Stimulated activated CD4-positive, alpha-beta T cell treated with anti-CD3 and anti-CD28 coated beads, TNF-alpha, amount 100 ng/mL, for 48 hours (primary cell): Measurements from ENCODE around the gene PACSIN2.
"Not testable (repeated sequence)": the region's sequence is repeated elsewhere in the genome, so short reads cannot be mapped to it uniquely, and the experiment has no call there.

Experiments
- DNase-seq, 3 donors: peaks; one replicate each; pipeline ENCODE4 v3.0.0-alpha.2; 2020; ENCODE audit warnings: low read depth in 3 of 3

Gene PACSIN2

DNA sequence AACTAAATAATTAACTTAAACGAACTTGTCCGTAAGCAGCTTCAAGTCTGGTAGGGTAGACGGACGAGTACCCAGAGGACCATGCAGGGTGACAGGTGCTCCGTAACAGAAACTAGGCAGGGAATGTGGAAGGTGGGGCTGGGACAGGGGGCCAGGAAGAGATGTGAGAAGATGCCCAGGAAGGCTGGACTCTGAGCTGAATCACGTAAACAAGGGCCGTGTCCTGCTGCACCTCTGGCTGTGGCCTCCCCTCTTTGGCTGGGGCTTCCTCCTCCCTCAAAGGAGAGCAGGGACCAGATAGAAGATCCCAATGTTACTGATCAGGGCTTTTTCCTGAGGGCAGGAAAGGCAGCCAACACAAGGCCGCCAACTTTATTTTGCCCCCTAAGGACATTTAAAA lies 47.9 kb downstream of the PACSIN2 start:
- no peak for DNase-seq

DNA sequence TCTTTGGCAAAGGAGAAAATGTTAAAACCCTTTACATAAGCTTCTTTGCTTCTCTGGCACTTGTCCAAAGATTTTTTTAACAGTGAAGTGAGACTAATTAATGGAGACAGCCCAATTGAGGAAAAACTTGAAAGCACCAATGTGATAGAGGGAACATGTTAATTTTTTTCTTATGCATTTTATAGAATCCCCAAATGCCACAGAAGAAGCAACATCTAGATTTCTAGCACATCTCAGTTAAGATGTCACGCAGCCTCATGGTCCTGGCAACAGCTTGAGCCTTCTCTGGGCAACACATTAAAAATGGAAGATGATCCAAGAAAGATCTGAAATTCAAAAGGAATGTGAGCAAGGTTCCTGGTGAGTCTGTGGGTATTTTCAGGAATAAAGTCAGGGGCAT lies 48.5 kb downstream of the PACSIN2 start:
- DNase-seq, result no peak

DNA sequence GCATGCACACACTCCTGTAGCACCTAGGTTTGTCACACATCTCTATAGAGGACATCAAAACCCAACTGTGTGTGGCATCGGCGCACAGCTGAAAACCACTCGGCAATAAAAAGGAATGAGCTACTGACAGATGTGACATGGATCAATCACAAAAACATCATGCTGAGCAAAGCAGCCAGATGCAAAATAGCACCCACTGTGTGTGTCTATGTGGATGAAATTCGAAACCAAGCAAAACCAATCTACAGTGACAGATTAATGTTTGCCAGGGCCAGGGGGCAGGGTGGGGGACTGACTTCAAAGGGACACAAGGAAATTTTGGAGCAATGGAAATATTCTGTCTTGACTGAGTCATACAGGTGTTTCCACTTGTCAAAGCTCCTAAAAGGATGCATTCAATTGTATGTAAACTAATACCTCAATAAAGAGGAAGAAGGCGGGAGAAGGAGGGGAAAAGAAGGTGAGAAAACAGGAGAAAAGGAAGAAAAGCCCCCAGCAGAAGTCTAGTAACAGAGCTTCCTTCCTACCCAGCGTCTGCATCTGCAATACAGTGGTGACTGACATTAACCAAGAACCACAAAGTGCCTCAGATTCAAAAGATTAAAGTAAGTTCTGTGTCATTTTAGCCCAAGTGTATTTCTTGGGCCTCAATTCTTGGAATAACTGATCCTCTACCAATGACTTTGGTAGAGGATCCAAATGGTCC lies 49.8 kb downstream of the PACSIN2 start:
- DNase-seq, result peak in 2 of 3 donors; percentile 44 to 48

DNA sequence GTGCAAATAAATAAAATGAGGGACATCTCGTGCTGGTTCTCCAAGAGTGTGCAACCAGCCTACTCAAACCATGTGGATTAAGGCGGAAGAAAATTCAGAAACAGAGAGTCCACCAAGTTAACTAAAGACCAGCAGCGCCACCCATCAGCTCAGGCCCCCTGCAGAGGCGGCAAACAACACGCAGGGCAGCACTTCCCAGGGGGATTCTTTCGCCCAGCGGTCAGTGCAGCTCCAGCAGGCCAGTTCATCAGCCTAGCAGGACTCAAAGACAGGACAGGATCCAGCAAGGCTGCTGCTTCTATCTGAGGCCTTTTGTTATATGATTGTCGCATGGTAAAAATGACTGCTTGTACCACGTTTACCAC lies 51.7 kb downstream of the PACSIN2 start:
- no peak for DNase-seq

GRCh38 chr22:42962295-42963230 lies 52.4 kb downstream of the PACSIN2 start:
- DNase-seq, result no peak

DNA sequence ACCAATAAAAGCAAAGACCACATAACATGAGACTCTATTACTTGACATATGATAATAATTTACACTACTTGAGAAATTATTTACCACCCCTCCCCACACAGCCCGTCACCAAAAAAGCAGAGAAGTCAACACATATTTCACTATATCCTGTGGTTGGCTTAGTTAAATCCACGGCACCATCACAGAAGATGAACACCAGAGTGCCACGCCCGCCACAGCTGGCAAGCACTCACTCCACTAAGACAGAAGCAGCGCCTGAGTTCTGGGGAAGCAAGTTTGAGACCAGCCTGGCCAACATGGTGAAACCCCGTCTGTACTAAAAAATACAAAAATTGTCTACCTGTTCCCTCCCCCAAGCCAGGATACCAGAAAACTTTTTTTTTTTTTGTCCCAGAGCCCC lies 53.1 kb downstream of the PACSIN2 start:
- no peak for DNase-seq

DNA sequence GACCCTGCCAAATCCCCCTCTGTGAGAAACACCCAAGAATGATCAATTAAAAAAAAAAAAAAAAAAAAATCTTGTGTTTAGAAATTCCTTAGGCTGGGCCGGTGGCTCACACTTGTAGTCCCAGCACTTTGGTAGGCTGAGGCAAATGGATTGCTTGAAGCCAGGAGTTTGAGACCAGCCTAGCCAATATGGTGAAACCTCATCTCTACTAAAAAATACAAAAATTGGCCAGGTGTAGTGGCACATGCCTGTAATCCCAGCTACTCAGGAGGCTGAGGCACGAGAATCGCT lies 53.6 kb downstream of the PACSIN2 start:
- DNase-seq, result not testable (repeated sequence)

GRCh38 chr22:42960531-42961399 lies 54.2 kb downstream of the PACSIN2 start:
- DNase-seq, result no peak

DNA sequence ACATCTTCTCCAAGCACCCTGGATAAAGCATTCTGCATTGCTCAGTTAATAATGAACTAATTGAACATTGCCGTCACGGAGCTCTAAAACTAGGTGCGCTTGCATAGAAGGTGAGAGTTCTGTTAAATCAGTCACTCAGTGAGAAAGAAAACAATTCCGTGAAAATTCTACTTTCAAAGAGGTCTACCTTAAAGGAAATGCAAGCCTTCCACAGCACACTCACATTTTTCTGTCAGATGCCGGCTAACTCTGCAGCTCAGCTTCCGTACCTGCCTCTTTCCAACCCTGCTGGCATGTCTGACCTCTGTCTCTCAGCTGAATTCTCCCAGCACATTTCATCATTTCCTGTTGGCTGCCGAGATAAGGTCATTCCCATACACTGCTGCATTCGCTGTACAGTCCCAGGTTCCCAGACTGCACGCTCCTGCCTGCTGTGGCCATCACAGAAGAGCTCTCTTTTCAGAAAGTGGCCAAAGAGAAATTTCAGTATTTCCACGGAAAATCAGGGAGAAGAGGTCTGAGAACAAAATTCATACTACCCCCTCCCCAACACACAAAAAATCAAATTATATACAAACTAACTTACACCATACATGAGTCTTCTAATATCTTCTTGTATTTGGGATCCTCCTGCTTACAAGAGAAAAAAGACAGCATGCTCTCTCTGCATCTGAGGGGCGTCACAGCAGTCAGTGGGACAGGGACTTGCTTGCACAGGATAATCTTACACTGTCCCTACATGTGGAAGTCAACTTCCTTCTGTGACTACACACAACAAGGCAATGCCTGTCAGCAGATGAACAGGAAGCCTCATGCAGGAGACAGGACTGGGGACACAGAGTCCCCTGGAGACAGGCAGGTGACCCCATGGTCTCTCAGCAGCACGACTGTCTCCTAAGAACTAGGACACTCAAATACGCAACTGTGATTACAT lies 55.1 kb downstream of the PACSIN2 start:
- no peak for DNase-seq

DNA sequence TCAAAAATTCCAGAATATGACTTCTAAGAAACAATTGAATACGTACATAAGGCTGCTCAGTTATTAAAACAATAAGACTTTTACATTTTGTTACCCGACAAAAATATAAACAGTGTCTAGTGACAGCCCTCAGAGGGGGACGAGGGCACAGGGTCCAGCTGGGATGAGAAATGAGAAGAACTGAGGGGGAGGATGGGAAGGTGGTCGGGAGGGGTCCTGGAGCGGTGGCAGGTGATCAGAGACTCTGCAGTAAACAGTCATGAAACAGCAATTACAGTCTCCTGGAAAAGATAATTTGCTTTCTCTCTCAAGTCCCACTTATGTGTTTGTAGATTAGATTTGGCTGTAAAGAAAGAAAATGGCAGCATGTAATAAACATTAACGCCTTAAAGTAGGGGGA lies 56.0 kb downstream of the PACSIN2 start:
- no peak for DNase-seq

DNA sequence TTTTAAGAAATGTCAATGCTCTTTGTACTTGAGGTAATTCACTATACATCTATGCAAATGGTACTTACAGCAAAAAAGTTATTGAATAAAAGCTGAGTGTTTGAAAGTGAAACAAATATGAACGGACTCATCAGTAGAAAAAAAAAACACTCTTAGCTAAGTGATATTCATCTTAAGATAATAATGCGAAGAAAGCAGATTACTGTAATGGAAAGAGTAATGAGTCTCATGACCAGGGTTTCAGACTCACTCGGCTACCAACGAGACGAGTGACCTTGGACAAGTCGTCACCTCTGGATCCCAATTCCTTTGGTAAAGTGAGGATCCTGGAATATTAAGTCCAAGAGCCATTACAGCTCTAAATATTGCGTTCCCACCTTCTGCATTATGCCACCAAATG lies 57.0 kb downstream of the PACSIN2 start:
- no peak for DNase-seq

DNA sequence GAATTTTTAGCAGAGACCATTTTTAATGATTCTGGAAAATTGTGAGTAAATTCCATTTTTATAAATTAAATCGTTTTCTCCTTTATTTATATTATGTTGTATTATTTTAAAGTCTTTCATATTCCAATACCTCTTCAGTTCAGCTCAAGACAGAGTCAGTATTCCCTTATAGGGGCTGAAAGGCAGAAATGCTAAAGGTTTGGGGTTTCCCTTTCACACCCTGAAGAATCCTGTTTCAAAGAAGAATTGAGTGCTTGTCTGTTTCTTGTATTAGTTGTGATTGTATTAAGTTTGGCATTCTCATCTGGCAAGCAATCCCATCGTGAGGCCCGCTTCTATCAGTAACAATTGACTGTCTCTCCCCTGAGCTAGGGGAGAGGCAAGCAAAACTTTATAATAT lies 57.4 kb downstream of the PACSIN2 start:
- DNase-seq, result no peak

- no peak for DNase-seq
Observed at GRCh38 chr22:42955848-42956247, 59.1 kb downstream of the PACSIN2 start.

GRCh38 chr22:42955087-42955635 lies 59.8 kb downstream of the PACSIN2 start:
- no peak for DNase-seq

DNA sequence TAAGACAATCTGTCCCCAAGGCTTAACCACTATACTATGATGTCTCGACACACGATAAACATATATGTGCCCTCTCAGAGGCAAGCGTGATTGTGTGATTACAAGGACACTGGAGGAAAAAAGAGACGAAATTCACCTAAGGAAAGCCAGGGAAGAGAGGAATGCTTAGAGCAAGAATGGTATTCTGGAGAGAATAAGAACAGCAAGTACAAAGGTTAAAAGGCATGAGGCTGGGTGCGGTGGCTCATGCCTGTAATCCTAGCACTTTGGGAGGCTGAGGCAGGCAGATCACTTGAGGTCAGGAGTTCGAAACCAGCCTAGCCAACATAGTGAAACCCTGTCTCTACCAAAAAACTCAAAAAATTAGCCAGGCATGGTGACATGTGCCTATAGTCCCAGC lies 61.2 kb downstream of the PACSIN2 start:
- DNase-seq, result not testable (repeated sequence)

GRCh38 chr22:42951093-42951710 lies 63.7 kb downstream of the PACSIN2 start:
- DNase-seq, result no peak

GRCh38 chr22:42950281-42950680 lies 64.7 kb downstream of the PACSIN2 start:
- DNase-seq, result no peak

DNA sequence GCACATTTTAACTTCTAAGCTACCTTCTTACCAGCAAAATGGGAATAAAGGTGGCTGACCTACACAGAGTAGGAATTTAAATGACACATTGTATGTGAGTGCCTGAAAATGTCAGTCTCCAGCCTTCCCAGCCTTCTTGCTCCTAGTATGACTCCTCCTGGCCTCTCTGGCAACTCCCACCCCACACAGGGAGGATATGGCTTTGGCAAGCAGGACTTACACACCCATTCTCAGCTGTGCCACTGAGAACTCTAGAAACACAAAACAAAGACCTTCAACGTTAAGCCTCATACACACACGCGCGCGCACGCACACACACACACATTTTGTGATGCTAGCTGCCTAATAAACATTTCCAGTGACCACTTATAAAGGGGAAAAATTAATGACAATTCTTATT lies 65.8 kb downstream of the PACSIN2 start:
- DNase-seq, result no peak

- DNase-seq, result no peak
Observed at GRCh38 chr22:42948294-42948693, 66.7 kb downstream of the PACSIN2 start.

DNA sequence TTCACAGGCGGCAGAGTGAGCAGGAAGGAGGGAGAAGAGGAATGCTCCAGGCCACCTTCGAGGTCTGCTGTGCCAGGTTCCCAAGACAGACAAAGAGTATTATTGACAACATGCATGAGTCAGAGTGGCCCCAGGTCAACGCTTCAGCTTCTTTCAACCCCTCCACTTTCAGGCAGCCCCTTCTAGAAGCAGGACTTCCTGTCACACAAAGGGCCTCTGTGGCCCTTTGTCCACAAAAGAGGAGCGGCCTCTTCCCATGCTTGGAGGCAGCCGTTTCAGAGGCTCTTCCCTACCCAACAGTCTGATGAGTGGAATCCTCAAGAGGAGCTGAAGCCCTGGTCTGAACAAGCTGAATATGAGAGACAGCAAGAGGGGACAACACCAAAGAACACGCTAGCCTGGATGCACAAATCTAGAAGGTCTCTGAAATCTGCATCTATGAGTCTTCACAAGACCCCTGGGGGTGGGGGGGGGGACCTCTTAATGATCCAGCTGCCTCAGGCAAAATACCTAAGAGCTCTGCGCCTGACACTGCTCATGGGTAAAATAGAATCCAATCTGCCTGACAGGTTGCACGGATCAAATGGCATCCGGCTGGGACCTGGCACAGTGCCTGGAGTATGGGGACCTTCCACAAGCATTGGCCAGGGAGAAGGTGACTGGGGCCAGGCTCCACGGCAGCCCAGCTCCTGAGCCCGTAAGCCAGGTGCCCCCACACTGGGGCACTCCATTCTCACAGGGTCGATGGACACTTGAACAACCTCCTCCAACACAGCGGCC lies 67.5 kb downstream of the PACSIN2 start:
- DNase-seq, result no peak
